Activated CD4-positive, alpha-beta T cell treated with anti-CD3 and anti-CD28 coated beads for 36 hours (primary cell): Measurements from ENCODE around the gene MCHR1. TPM values are rescaled to one million over a fixed set of nuclear protein-coding genes. Genes with fewer than 3 reads are reported as not detected.
"Not testable (repeated sequence)": the region's sequence is repeated elsewhere in the genome, so short reads cannot be mapped to it uniquely, and the experiment has no call there.

Source experiments
- ATAC-seq: fragments of 200-7000 bp; cut with Tn5 transposase; one replicate; pipeline ENCODE4 v1.10.0; 2021; ENCODE audit warnings: mild to moderate bottlenecking, moderate library complexity
- CTCF ChIA-PET: fragments of 350-600 bp; sonication (Branson Sonifier 250); formaldehyde crosslinking; loops from one replicate; lab custom pipeline; 2021; ENCODE audit warnings: antibody characterized with exemption; lab: Charles Lee
- POLR2A ChIA-PET: fragments of 350-600 bp; sonication (Branson Sonifier 250); formaldehyde crosslinking; loops from one replicate; lab custom pipeline; 2021; ENCODE audit warnings: antibody characterized with exemption, inconsistent platforms; lab: Charles Lee
- DNase-seq: peaks from one replicate; pipeline ENCODE4 v3.0.0-alpha.2; 2020
- H3K27ac Mint-ChIP-seq: one replicate; pipeline ENCODE4 v1.8.0; 2021; ENCODE audit warnings: mixed read lengths
- H3K27me3 Mint-ChIP-seq: one replicate; pipeline ENCODE4 v1.8.0; 2021; ENCODE audit warnings: mixed read lengths
- H3K36me3 Mint-ChIP-seq: one replicate; pipeline ENCODE4 v1.8.0; 2021; ENCODE audit warnings: low read depth, mixed read lengths
- H3K4me1 Mint-ChIP-seq: one replicate; pipeline ENCODE4 v1.8.0; 2021; ENCODE audit warnings: mixed read lengths
- H3K4me3 Mint-ChIP-seq: one replicate; pipeline ENCODE4 v1.8.0; 2021; ENCODE audit warnings: mild to moderate bottlenecking, moderate library complexity, mixed read lengths
- H3K9me3 Mint-ChIP-seq: one replicate; pipeline ENCODE4 v1.8.0; 2021; ENCODE audit warnings: low read depth, mixed read lengths
- intact Hi-C, 2 experiments: fragments of 100-400 bp; cut with DNase I in 1 of 2; cut with micrococcal nuclease in 1 of 2; formaldehyde crosslinking; loops; one replicate each; pipeline versions ENCODE4 v1.14.2 to v1.15.1; 2022 to 2024; cut with DNase I, micrococcal nuclease
- total RNA-seq, 2 experiments: library from RNA; stranded (reverse); gene quantifications; one replicate each; pipeline ENCODE4 v1.2.3, GENCODE V29; 2021

MCHR1 gene
- total RNA-seq, 2 experiments from 2014 or later, result not detected

- ATAC-seq, POLR2A ChIA-PET, DNase-seq, H3K9me3 Mint-ChIP-seq, H3K27ac Mint-ChIP-seq, H3K27me3 Mint-ChIP-seq, H3K4me3 Mint-ChIP-seq, H3K36me3 Mint-ChIP-seq: not testable (repeated sequence)
- intact Hi-C loops, result loop anchor here in 1 of 2 experiments (10.0 kb wide), 1 partner anchor 238 kb away; no protein-coding TSS in a partner anchor
- peaks cover 10% of the 10 kb centered on the region for H3K4me1 Mint-ChIP-seq
- CTCF ChIA-PET, result interaction anchor here (1.5 to 1.6 kb wide), 2 partner anchors 220 kb away, joined by 5 to 7 read pairs; no protein-coding TSS in a partner anchor
Measured at GRCh38 chr22:40656651-40657050, 22.6 kb upstream of the MCHR1 start.

GRCh38 chr22:40659166-40659565, 20.1 kb upstream of the MCHR1 start:
- H3K36me3 Mint-ChIP-seq, result no peaks in the 10 kb centered on the region
- ChIA-PET POLR2A (no interaction called here), CTCF (interaction anchor here (1.1 kb wide), 1 partner anchor 311 kb away, joined by 3 read pairs; no protein-coding TSS in a partner anchor)
- no peaks in the 10 kb centered on the region for H3K9me3 Mint-ChIP-seq
- no peaks in the 10 kb centered on the region for H3K4me1 Mint-ChIP-seq
- H3K27me3 Mint-ChIP-seq, result no peaks in the 10 kb centered on the region
- H3K27ac Mint-ChIP-seq, result no peak overlapping the region
- DNase-seq (no peak), ATAC-seq (no peak)
- H3K4me3 Mint-ChIP-seq, result no peak overlapping the region
- intact Hi-C loops, result loop anchor here in 1 of 2 experiments (10.0 kb wide), 1 partner anchor 236 kb away; no protein-coding TSS in a partner anchor

- CTCF ChIA-PET, result interaction anchor here (1.4 to 1.6 kb wide), 2 partner anchors 15 to 22 kb away, joined by 4 to 6 read pairs; no protein-coding TSS in a partner anchor
- Mint-ChIP-seq H3K36me3 (no peaks in the 10 kb centered on the region), H3K27me3 (no peaks in the 10 kb centered on the region), H3K4me1 (no peaks in the 10 kb centered on the region), H3K4me3 (no peak overlapping the region), H3K27ac (no peak overlapping the region), H3K9me3 (no peaks in the 10 kb centered on the region)
- ATAC-seq (no peak), DNase-seq (no peak)
- intact Hi-C loops, result no loop called here
- POLR2A ChIA-PET, result no interaction called here
Measured at GRCh38 chr22:40660730-40661129, 18.6 kb upstream of the MCHR1 start.

GRCh38 chr22:40661671-40662070, 17.6 kb upstream of the MCHR1 start:
- no peaks in the 10 kb centered on the region for H3K9me3 Mint-ChIP-seq
- ChIA-PET POLR2A (no interaction called here), CTCF (no interaction called here)
- no peak for ATAC-seq
- no peaks in the 10 kb centered on the region for H3K4me1 Mint-ChIP-seq
- H3K27ac Mint-ChIP-seq, result no peak overlapping the region
- DNase-seq, result no peak
- H3K36me3 Mint-ChIP-seq, result no peaks in the 10 kb centered on the region
- intact Hi-C loops, result no loop called here
- H3K4me3 Mint-ChIP-seq, result no peak overlapping the region
- no peaks in the 10 kb centered on the region for H3K27me3 Mint-ChIP-seq

- H3K9me3 Mint-ChIP-seq, result no peaks in the 10 kb centered on the region
- CTCF ChIA-PET, result no interaction called here
- peaks cover 21% of the 10 kb centered on the region for H3K4me1 Mint-ChIP-seq
Measured at GRCh38 chr22:40665312-40665711, 14.0 kb upstream of the MCHR1 start.

GRCh38 chr22:40666151-40666848, 13.0 kb upstream of the MCHR1 start:
- Mint-ChIP-seq H3K36me3 (no peaks in the 10 kb centered on the region), H3K9me3 (no peaks in the 10 kb centered on the region), H3K4me1 (peaks cover 21% of the 10 kb centered on the region), H3K27me3 (no peaks in the 10 kb centered on the region), H3K4me3 (no peak overlapping the region), H3K27ac (peak overlapping the region; percentile 21)
- POLR2A ChIA-PET, result no interaction called here
- CTCF ChIA-PET, result interaction anchor here (1.3 to 1.5 kb wide), 2 partner anchors 16 to 234 kb away, joined by 3 to 4 read pairs; no protein-coding TSS in a partner anchor
- ATAC-seq (no peak), DNase-seq (no peak)
- intact Hi-C loops, result no loop called here

More at GRCh38 chr22:40665312-40665711, 14.0 kb upstream of the MCHR1 start:
- H3K27me3 Mint-ChIP-seq, result no peaks in the 10 kb centered on the region
- DNase-seq, result no peak
- POLR2A ChIA-PET, result no interaction called here
- intact Hi-C loops, result no loop called here
- H3K4me3 Mint-ChIP-seq, result no peak overlapping the region
- no peaks in the 10 kb centered on the region for H3K36me3 Mint-ChIP-seq
- no peak for ATAC-seq
- no peak overlapping the region for H3K27ac Mint-ChIP-seq

- Mint-ChIP-seq H3K9me3 (no peaks in the 10 kb centered on the region), H3K4me3 (no peak overlapping the region), H3K27me3 (no peaks in the 10 kb centered on the region), H3K4me1 (peaks cover 21% of the 10 kb centered on the region), H3K36me3 (no peaks in the 10 kb centered on the region), H3K27ac (peak overlapping the region; percentile 92)
- DNase-seq, result peak; percentile 30
- ChIA-PET POLR2A (interaction anchor here (1.2 kb wide), 1 partner anchor 17 kb away, joined by 5 read pairs; no protein-coding TSS in a partner anchor), CTCF (interaction anchor here (0.7 to 1.3 kb wide), 4 partner anchors 11 to 145 kb away, joined by 3 to 4 read pairs (median 3); no protein-coding TSS in a partner anchor)
- ATAC-seq, result peak; percentile 91
- intact Hi-C loops, result loop anchor here (1.0 to 2.0 kb wide), 3 partner anchors 16 to 42 kb away; no protein-coding TSS in a partner anchor
Measured at GRCh38 chr22:40668611-40669411, 10.5 kb upstream of the MCHR1 start.

GRCh38 chr22:40670058-40670457, 9.2 kb upstream of the MCHR1 start:
- ATAC-seq (no peak), DNase-seq (no peak)
- H3K4me1 Mint-ChIP-seq, result peaks cover 21% of the 10 kb centered on the region
- H3K4me3 Mint-ChIP-seq, result no peak overlapping the region
- no peaks in the 10 kb centered on the region for H3K36me3 Mint-ChIP-seq
- POLR2A ChIA-PET, result interaction anchor here (0.6 to 1.2 kb wide), 3 partner anchors 18 to 934 kb away, joined by 4 to 5 read pairs (median 4); no protein-coding TSS in a partner anchor
- CTCF ChIA-PET, result interaction anchor here (0.5 to 1.3 kb wide), 4 partner anchors 12 to 573 kb away, joined by 3 to 4 read pairs (median 3); no protein-coding TSS in a partner anchor
- H3K27ac Mint-ChIP-seq, result peak overlapping the region; percentile 92
- H3K27me3 Mint-ChIP-seq, result no peaks in the 10 kb centered on the region
- intact Hi-C loops, result no loop called here
- H3K9me3 Mint-ChIP-seq, result no peaks in the 10 kb centered on the region

- no peaks in the 10 kb centered on the region for H3K27me3 Mint-ChIP-seq
- no peaks in the 10 kb centered on the region for H3K36me3 Mint-ChIP-seq
- POLR2A ChIA-PET, result no interaction called here
- H3K4me1 Mint-ChIP-seq, result peaks cover 21% of the 10 kb centered on the region
- intact Hi-C loops, result no loop called here
- H3K9me3 Mint-ChIP-seq, result no peaks in the 10 kb centered on the region
- H3K27ac Mint-ChIP-seq, result no peak overlapping the region
- CTCF ChIA-PET, result interaction anchor here (0.7 to 1.4 kb wide), 4 partner anchors 11 to 559 kb away, joined by 3 to 7 read pairs (median 5); no protein-coding TSS in a partner anchor
- H3K4me3 Mint-ChIP-seq, result no peak overlapping the region
- DNase-seq, result no peak
- no peak for ATAC-seq
Measured at GRCh38 chr22:40671369-40671768, 7.9 kb upstream of the MCHR1 start.

- DNase-seq (no peak), ATAC-seq (no peak)
- CTCF ChIA-PET, result interaction anchor here (0.7 to 1.4 kb wide), 4 partner anchors 11 to 49 kb away, joined by 3 to 7 read pairs (median 4); no protein-coding TSS in a partner anchor
- Mint-ChIP-seq H3K27ac (peak overlapping the region; percentile 6), H3K27me3 (no peaks in the 10 kb centered on the region), H3K9me3 (no peaks in the 10 kb centered on the region), H3K4me1 (peaks cover 21% of the 10 kb centered on the region), H3K36me3 (no peaks in the 10 kb centered on the region), H3K4me3 (no peak overlapping the region)
- intact Hi-C loops, result no loop called here
- POLR2A ChIA-PET, result no interaction called here
Measured at GRCh38 chr22:40671796-40672360, 7.4 kb upstream of the MCHR1 start.

GRCh38 chr22:40673017-40673416, 6.3 kb upstream of the MCHR1 start:
- CTCF ChIA-PET, result interaction anchor here (0.8 to 1.4 kb wide), 2 partner anchors 10 to 50 kb away, joined by 3 to 7 read pairs; no protein-coding TSS in a partner anchor
- intact Hi-C loops, result no loop called here

More at GRCh38 chr22:40673017-40673416, 6.3 kb upstream of the MCHR1 start:
- Mint-ChIP-seq H3K27me3 (no peaks in the 10 kb centered on the region), H3K4me1 (peaks cover 19% of the 10 kb centered on the region), H3K4me3 (no peak overlapping the region), H3K27ac (no peak overlapping the region), H3K9me3 (no peaks in the 10 kb centered on the region), H3K36me3 (no peaks in the 10 kb centered on the region)
- POLR2A ChIA-PET, result no interaction called here
- no peak for ATAC-seq
- DNase-seq, result no peak
